HepG2 (cell line): Measurements from ENCODE around the gene GYG1. TPM values are rescaled to one million over a fixed set of nuclear protein-coding genes. Genes with fewer than 3 reads are reported as not detected.

Experiments used
- polyA plus RNA-seq, 8 experiments: library from polyadenylated mRNA; depleted of rRNA in 3 of 8; stranded (reverse) in 7 of 8; unstranded in 1 of 8; fragments of >200 nt; fragmentation: Illumina TruSeq in 4 of 8; extraction: Trizol in 4 of 8; gene quantifications; 2 replicates each; pipeline versions ENCODE4 v1.2.1 to v1.2.3, GENCODE V29; 2011 to 2016; ENCODE audit warnings: low read depth in 4 of 8, missing spikeins in 1 of 8, mixed read lengths in 1 of 8; ENCODE audit not compliant: insufficient read depth in 1 of 8
- total RNA-seq, 5 experiments: library from RNA; depleted of rRNA; stranded (reverse); fragments of >200 nt; fragmentation: Illumina TruSeq; extraction: Trizol; gene quantifications; 2 replicates each; pipeline ENCODE4 v1.2.3, GENCODE V29; 2016; ENCODE audit warnings: low read depth in 1 of 5

Gene GYG1
- total and polyA plus RNA-seq, 2 of the 13 experiments (the other 11 are each of a cell fraction or from before 2014, with no cell fraction given), result 15.7 to 28.1 TPM

Other genes starting within 250 kb of the GYG1 start
- not detected in 2 replicates for gene CPB1, start 163.7 kb upstream of the GYG1 start, total RNA-seq (2016; rRNA removed; fragmentation: Illumina TruSeq; extraction: Trizol)
- gene CPB1, start 163.7 kb upstream of the GYG1 start, polyA plus RNA-seq (2011; rRNA removed), result not detected in 2 replicates
- not detected in 2 replicates for gene CPA3, start 126.2 kb upstream of the GYG1 start, total RNA-seq (2016; rRNA removed; fragmentation: Illumina TruSeq; extraction: Trizol)
- gene CPA3, start 126.2 kb upstream of the GYG1 start, polyA plus RNA-seq (2011; rRNA removed), result not detected in 2 replicates
- gene HLTF, start 95.0 kb downstream of the GYG1 start, total RNA-seq (2016; rRNA removed; fragmentation: Illumina TruSeq; extraction: Trizol), result 22.9 and 39.8 TPM in 2 replicates
- gene HLTF, start 95.0 kb downstream of the GYG1 start, polyA plus RNA-seq (2011; rRNA removed), result 8.4 and 12.0 TPM in 2 replicates
- 18.9 and 23.6 TPM in 2 replicates for gene HPS3, start 138.1 kb downstream of the GYG1 start, total RNA-seq (2016; rRNA removed; fragmentation: Illumina TruSeq; extraction: Trizol)
- gene HPS3, start 138.1 kb downstream of the GYG1 start, polyA plus RNA-seq (2011; rRNA removed), result 8.7 and 9.5 TPM in 2 replicates
- 21.1 and 42.6 TPM in 2 replicates for gene CP, start 230.3 kb downstream of the GYG1 start, total RNA-seq (2016; rRNA removed; fragmentation: Illumina TruSeq; extraction: Trizol)
- gene CP, start 230.3 kb downstream of the GYG1 start, polyA plus RNA-seq (2011; rRNA removed), result 789 and 863 TPM in 2 replicates